ENCODE data around the gene TMEM74B. TPM values are rescaled to one million over a fixed set of nuclear protein-coding genes. Genes with fewer than 3 reads are reported as not detected.

Gene TMEM74B
- total and polyA plus RNA-seq, 2 of the 8 experiments (the other 6 are each of a cell fraction or from before 2014, with no cell fraction given), result 4.0 to 6.4 TPM

- TF ChIP-seq RNF2 (IDR thresholded peaks at IDR 0.05; ENCODE audit: borderline replicate concordance, low read depth, low read length, missing control alignments, poor library complexity, severe bottlenecking), result no peak
Observed at GRCh38 chr20:1183153-1183552, 1.6 kb downstream of the TMEM74B start (continued).
